T-helper 2 cell treated with Interferon-gamma antibody and Interleukin-4, amounts not matched to agents 5 μg/mL and 100 μg/mL, for 36 hours (primary cell): ENCODE data around the gene AP2A1.

Source experiments
- DNase-seq: peaks from one replicate; pipeline ENCODE4 v3.0.0; 2021; ENCODE audit warnings: low spot score
- H3K27ac Mint-ChIP-seq: one replicate; pipeline ENCODE4 v1.8.0; 2021; ENCODE audit warnings: mild to moderate bottlenecking, mixed read lengths
- H3K27me3 Mint-ChIP-seq: one replicate; pipeline ENCODE4 v1.8.0; 2021; ENCODE audit warnings: low read depth, mixed read lengths
- H3K36me3 Mint-ChIP-seq: one replicate; pipeline ENCODE4 v1.8.0; 2021; ENCODE audit warnings: low read depth, mixed read lengths
- H3K4me1 Mint-ChIP-seq: one replicate; pipeline ENCODE4 v1.8.0; 2021; ENCODE audit warnings: low read depth, mixed read lengths
- H3K4me3 Mint-ChIP-seq: one replicate; pipeline ENCODE4 v1.8.0; 2022; ENCODE audit warnings: mild to moderate bottlenecking, moderate library complexity, mixed read lengths
- H3K9me3 Mint-ChIP-seq: one replicate; pipeline ENCODE4 v1.8.0; 2021; ENCODE audit warnings: mixed read lengths

Gene AP2A1

DNA sequence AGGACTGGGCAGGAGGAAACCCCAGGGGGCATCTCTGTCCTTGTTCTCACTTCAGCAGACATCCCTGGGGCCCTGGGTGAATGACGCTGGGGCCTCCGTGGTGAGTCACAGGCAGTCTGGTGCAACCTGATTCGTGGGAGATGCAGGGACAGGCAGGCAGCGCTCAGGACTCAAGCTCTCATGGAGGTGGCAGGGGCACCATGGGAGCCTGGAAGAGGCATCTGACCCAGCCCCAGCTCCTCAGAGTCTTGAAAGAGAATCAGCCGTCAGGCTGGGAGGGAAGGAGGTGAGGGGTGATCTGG is 70.2 kb downstream of the AP2A1 start:
- no peak for DNase-seq
- H3K4me1 Mint-ChIP-seq = peaks cover 7% of the 10 kb centered on the region
- H3K27me3 Mint-ChIP-seq = no peaks in the 10 kb centered on the region
- no peak overlapping the region for H3K4me3 Mint-ChIP-seq
- H3K9me3 Mint-ChIP-seq = no peaks in the 10 kb centered on the region
- peaks cover 34% of the 10 kb centered on the region for H3K36me3 Mint-ChIP-seq
- H3K27ac Mint-ChIP-seq = no peak overlapping the region

DNA sequence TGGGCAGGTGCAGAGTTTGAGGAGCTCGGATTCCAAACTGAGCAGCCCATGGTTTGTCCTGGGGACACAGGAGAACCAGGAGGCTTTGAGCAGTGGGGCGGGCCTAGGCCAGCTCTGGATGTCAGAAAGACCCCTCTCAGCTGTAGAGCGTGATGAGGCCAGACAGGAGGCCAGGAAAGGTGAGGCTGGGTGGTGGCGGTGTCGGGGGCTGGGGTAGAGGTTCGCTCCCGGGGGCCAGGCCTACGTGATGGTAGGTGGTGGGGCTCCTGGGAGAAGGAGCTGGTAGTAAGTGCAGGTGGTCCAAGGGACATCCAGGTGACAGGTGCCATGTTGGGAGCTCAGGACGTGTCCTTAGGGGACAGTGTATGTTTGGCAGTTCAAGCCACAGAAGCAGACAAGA is 70.6 kb downstream of the AP2A1 start:
- Mint-ChIP-seq H3K4me3 (no peak overlapping the region), H3K4me1 (peaks cover 3% of the 10 kb centered on the region), H3K27me3 (no peaks in the 10 kb centered on the region), H3K9me3 (no peaks in the 10 kb centered on the region), H3K27ac (peak overlapping the region; percentile 12), H3K36me3 (peaks cover 33% of the 10 kb centered on the region)
- no peak for DNase-seq

DNA sequence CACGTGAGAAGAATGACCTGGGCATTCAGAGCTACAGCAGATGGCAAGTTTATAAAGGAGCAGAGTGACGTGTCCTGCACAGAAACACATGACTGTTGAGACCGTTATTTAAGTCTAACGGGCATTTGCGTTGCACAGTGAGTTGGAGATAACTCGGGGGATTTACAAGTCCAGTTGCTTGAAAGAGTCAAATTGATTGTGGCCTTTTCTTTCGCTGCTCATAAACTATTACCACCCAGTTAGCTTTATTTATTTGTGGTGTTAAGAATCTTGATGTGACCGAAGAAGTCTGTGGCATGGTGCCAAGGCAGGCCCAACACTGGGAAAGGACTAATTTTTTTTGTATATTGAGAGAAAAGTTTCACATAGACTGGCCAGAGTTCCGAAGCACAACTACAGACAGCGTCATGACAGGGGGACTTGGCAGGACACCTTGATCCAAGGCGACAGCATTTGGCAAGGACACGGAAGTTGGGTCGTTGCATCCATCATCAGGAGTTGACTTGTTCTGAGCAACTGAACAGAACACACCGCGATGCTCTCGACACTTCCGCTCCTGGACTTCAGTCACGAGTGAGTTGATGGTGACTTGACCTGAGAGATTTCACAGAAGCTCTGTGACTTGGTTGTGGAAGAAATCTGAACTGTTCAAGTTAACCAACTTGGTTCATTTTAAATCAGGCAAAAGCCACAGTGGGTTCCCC is 72.2 kb downstream of the AP2A1 start:
- DNase-seq = no peak
- no peaks in the 10 kb centered on the region for H3K4me1 Mint-ChIP-seq
- peaks cover 24% of the 10 kb centered on the region for H3K36me3 Mint-ChIP-seq
- H3K9me3 Mint-ChIP-seq = no peaks in the 10 kb centered on the region
- H3K27ac Mint-ChIP-seq = no peak overlapping the region
- no peaks in the 10 kb centered on the region for H3K27me3 Mint-ChIP-seq
- no peak overlapping the region for H3K4me3 Mint-ChIP-seq

DNA sequence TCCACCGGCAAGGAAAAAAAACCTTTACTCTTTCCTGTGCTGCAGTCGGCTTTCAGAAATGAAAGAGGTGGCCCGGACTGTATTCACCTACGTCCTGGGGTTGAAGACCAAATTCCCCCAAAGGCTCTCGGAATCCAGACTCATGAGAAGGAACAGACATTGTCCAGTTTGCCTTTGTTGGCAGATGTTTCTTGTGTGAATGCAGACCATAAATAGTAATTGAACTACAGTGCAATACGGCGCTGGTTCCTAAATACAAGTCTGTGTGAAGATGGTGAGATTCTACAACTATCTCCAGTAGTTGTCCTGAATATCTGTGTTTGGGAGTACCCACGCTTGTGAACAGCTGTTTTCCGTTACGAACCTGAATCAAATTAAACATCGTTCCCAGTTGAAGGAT is 72.9 kb downstream of the AP2A1 start:
- Mint-ChIP-seq H3K27ac (no peak overlapping the region), H3K4me1 (no peaks in the 10 kb centered on the region), H3K36me3 (peaks cover 22% of the 10 kb centered on the region), H3K9me3 (no peaks in the 10 kb centered on the region), H3K4me3 (no peak overlapping the region), H3K27me3 (no peaks in the 10 kb centered on the region)
- DNase-seq = no peak

DNA sequence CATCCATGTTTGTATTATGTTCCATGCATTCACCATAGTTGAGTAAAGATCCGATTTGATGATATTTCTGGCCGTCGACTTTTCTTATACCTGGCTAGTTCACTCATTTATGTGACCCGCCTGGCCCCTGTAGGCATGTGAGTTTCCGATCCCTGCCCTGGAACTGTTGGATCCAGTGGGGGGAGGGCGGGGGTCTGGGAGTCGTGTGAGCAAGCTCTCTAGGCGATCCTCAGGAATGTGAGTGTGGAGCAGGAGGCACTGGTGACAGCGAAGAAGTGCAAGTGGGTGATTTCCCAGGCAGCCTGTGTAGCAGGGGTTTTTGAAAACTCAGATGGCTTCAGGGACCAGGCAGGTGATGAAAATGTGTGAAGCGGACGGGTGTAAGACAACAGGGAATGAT is 73.5 kb downstream of the AP2A1 start:
- peaks cover 17% of the 10 kb centered on the region for H3K36me3 Mint-ChIP-seq
- H3K4me3 Mint-ChIP-seq = no peak overlapping the region
- no peak overlapping the region for H3K27ac Mint-ChIP-seq
- DNase-seq = no peak
- no peaks in the 10 kb centered on the region for H3K27me3 Mint-ChIP-seq
- no peaks in the 10 kb centered on the region for H3K9me3 Mint-ChIP-seq
- H3K4me1 Mint-ChIP-seq = no peaks in the 10 kb centered on the region

DNA sequence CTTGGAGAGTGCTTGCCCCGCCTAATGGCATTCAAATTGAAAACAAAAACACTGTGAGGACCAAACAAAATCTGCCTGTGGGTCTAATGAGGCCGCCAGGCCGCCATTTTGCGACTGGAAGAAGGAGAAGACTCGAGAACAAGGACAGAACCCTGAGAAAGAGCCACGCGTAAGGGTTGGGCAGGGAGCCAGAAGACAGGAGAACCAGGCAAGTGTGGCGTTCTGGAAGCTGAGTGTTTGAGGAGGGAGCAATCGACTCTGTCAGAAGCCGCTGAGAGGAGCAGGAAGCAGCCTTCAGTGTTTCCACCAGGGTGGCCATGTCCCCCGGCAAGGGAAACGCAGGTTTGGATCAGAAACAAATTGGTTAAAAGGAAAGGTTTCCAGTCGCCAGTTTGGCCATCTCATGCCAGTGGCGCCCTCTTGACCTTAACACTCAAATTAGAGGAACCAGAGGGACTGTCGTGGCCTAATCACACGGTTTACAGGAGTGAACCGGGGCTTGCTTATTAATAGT is 74.0 kb downstream of the AP2A1 start:
- Mint-ChIP-seq H3K27me3 (no peaks in the 10 kb centered on the region), H3K36me3 (peaks cover 17% of the 10 kb centered on the region), H3K27ac (no peak overlapping the region), H3K4me1 (no peaks in the 10 kb centered on the region), H3K4me3 (no peak overlapping the region), H3K9me3 (no peaks in the 10 kb centered on the region)
- DNase-seq = no peak

DNA sequence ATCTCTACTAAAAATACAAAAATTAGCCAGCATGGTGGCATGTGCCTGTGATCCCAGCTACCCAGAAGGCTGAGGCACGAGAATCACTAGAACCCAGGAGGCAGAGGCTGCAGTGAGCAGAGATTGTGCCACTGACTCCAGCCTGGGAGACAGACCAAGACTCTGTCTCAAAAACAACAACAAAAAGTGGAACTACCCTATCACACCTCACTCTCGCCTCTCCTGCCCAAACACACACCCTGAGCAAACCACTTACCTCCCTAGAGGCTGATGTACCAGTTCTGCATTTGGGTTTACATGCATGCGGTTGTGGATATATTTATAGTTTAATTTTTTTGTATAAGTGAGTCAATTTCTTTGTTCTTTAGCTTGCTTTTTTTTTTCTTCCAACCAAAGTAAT is 76.5 kb downstream of the AP2A1 start:
- Mint-ChIP-seq H3K27ac (no peak overlapping the region), H3K4me3 (no peak overlapping the region), H3K36me3 (peaks cover 9% of the 10 kb centered on the region), H3K4me1 (peaks cover 6% of the 10 kb centered on the region), H3K9me3 (no peaks in the 10 kb centered on the region), H3K27me3 (peaks cover 3% of the 10 kb centered on the region)
- DNase-seq = no peak

DNA sequence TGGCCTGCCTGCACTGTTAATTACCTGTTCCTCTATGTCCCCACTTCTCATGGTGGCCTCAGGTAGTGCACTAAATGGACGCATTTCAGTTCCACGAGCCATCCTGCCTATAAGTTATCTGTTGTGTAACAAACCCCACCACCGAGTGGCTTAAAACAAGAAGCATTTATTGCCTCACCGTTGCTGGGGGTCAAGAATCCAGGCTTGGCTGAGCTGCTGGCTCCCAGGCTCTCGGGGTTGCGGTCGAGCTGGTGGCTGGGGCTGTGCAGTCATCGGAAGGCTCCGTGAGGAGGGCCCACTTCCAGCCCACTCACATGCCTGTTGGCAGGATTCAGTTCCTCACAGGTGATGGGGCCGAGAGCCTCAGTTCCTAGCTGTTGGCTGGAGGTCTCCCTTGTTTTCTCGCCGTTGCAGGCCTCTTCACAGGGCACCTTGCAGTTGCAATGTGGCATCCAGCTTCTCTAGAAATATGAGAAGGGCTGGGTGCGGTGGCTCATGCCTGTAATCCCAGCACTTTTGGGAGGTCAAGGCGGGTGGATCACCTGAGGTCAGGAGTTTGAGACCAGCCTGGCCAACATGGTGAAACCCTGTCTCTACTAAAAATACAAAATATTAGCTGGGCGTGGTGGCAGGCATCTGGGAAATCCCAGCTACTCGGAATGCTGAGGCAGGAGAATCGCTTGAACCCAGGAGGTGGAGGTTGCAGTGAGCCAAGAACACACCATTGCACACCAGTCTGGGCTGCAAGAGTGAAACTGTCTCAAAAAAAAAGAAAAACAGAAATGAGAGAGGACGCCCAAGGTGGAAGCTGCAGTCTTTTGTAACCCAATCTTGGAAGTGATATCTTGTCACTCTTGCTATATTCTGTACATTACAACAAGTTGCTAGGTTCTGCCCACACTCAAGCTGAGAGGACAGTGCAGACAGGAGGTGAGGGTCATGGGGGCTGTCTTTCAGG is 77.6 kb downstream of the AP2A1 start:
- no peak for DNase-seq
- Mint-ChIP-seq H3K36me3 (peaks cover 4% of the 10 kb centered on the region), H3K4me3 (no peak overlapping the region), H3K27ac (no peak overlapping the region), H3K27me3 (peaks cover 3% of the 10 kb centered on the region), H3K4me1 (peaks cover 16% of the 10 kb centered on the region), H3K9me3 (peaks cover 4% of the 10 kb centered on the region)

DNA sequence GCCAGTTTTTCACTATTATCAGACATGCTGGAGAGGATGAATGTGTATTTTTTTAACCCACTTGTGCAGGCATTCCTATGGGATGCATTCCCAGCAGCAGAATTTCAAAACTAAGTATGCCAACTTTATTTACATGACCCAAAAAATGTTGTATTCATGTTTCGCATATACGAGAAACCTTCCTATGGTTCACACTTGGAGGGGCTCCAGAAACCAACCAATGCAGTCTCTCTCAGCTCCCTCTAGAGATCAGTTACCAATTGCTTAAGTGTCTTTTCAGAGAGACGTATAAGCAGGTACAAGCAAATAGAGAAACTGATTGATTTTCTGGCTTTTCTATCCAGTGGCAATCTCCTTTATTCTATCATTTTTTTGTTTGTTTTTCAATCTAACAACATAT is 78.6 kb downstream of the AP2A1 start:
- H3K4me3 Mint-ChIP-seq = no peak overlapping the region
- peaks cover 5% of the 10 kb centered on the region for H3K36me3 Mint-ChIP-seq
- peaks cover 23% of the 10 kb centered on the region for H3K4me1 Mint-ChIP-seq
- H3K27me3 Mint-ChIP-seq = peaks cover 3% of the 10 kb centered on the region
- no peak for DNase-seq
- no peak overlapping the region for H3K27ac Mint-ChIP-seq
- H3K9me3 Mint-ChIP-seq = peaks cover 8% of the 10 kb centered on the region

DNA sequence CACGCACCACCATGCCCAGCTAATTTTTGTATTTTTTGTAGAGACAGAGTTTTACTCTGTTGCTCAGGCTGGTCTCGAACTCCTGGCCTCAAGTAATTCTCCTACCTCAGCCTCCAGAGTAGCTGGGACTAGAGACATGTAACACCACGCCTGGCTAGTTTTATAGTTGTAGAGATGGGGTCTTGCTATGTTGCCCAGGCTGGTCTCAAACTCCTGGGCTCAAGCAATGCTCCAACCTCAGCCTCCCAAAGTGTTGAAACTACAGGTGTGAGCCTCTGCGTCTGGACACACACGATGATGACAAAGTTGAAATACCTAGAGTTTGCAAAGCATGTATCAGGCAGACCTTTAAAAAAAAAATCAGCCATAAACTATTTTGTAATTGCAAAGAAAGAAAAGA is 79.6 kb downstream of the AP2A1 start:
- H3K36me3 Mint-ChIP-seq = peaks cover 5% of the 10 kb centered on the region
- peaks cover 8% of the 10 kb centered on the region for H3K9me3 Mint-ChIP-seq
- no peak for DNase-seq
- peaks cover 23% of the 10 kb centered on the region for H3K4me1 Mint-ChIP-seq
- H3K27ac Mint-ChIP-seq = no peak overlapping the region
- H3K27me3 Mint-ChIP-seq = peaks cover 3% of the 10 kb centered on the region
- no peak overlapping the region for H3K4me3 Mint-ChIP-seq

DNA sequence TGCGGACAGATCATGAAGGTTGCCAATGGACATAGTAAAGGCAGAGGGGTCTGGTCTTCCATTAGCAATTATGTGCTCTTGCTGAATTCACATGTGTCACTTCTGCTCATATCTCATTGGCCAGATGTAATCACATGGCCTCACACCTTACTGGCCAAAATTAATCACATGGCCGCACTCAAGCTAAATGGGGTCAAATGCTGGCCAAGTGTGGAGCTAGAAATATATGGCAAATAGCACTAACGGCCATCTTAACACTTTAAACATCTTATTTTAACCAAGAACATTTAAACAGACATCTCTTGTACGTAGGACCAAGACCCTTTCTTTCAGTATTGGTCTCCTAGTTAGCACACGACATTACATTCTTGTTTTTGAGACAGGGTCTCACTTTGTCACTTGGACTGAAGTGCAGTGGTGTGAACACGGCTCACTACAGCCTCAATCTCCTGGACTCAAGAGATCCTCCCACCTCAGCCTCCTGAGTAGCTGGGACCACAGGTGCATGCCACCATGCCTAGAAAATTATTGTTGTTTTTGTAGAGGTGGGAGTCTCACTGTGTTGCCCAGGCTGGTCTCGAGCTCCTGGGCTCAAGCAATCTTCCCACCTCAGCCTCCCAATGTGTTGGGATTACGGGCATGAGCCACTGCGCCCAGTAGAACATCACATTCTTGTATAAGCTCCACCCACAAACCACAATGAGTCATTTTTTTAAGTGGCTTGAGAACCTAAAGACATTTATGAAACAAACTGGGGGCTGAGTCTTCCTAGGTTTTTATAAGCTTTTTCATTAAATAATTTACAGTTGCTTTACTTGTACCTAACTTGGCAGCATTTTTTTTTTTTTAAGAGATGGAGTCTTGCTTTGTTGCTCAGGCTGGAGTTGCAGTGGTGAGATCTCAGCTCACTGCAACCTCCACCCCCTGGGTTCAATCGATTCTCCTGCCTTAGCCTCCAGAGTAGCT is 81.2 kb downstream of the AP2A1 start:
- DNase-seq = no peak
- Mint-ChIP-seq H3K9me3 (peaks cover 8% of the 10 kb centered on the region), H3K27ac (peak overlapping the region; percentile 26), H3K36me3 (peaks cover 5% of the 10 kb centered on the region), H3K4me3 (peak overlapping the region; percentile 54), H3K4me1 (peaks cover 32% of the 10 kb centered on the region), H3K27me3 (peaks cover 7% of the 10 kb centered on the region)

DNA sequence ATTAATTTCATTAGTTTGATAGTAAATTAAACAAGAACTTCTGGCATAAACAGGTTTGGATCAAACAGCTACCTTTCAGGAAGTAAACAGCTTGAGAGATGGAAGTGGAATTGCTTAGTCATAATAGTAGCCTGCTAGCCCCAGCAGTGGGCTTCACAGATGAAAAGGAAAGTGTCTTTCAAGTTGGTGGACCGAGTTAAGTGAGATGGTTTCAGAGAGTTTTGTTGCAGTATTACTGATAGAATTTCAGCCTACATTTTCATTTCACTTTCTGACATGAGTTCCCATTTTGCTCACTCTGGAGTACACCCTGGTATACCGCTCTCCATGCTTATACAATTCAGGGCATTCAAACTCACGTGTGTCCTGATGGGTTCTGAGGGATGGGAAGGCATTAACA is 82.1 kb downstream of the AP2A1 start:
- Mint-ChIP-seq H3K9me3 (peaks cover 8% of the 10 kb centered on the region), H3K27ac (peak overlapping the region; percentile 42), H3K36me3 (peaks cover 5% of the 10 kb centered on the region), H3K4me1 (peaks cover 32% of the 10 kb centered on the region), H3K27me3 (peaks cover 7% of the 10 kb centered on the region), H3K4me3 (peak overlapping the region; percentile 66)
- DNase-seq = no peak

DNA sequence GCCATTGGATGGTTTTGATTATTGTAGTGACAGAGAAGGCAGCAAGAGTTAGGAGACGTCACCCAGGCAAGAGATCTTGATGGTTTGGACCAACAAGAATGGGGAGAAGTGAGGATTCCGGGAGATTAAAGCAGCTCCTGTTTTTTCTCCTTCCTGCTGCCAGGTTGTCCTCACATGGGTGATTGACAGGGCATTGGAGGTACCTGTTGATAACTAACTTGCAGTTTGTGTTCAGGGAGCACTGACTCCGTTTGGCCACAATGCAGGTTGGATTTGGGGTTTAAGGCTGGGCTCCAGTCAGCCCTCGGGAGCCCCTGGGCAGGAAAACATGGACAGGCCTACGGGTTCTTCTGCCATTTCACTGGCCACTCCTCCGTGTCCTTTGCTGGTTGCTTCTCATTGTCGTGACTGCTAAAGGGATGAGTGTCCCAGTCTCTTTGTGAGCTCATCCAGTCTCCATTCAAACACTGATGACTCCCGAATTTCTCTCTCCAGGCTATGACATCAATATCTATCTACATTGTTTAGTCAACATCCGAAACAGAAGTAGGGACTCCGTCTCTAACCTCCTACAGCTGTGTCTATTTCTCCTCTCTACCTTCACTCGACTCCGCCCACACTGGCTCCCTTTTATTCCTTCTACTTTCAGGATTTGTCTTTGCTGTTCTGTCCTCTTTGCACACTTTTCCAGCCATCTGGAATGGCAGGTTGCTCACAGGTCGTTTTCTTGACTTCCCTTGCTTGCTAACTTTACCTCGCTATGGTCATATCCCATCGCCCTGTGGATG is 82.8 kb downstream of the AP2A1 start:
- Mint-ChIP-seq H3K9me3 (peaks cover 8% of the 10 kb centered on the region), H3K27me3 (peaks cover 7% of the 10 kb centered on the region), H3K4me3 (peak overlapping the region; percentile 91), H3K36me3 (peaks cover 5% of the 10 kb centered on the region), H3K27ac (peak overlapping the region; percentile 97), H3K4me1 (peaks cover 32% of the 10 kb centered on the region)
- DNase-seq = no peak
